Measurements from ENCODE around the gene ACSM2A.
"Not testable (repeated sequence)": the region's sequence is repeated elsewhere in the genome, so short reads cannot be mapped to it uniquely, and the experiment has no call there.

Gene ACSM2A

GRCh38 chr16:20453633-20454032, 2.3 kb downstream of the ACSM2A start:
- DNase-seq (ENCODE audit: low read depth): not testable (repeated sequence)

GRCh38 chr16:20459227-20459626, 7.9 kb downstream of the ACSM2A start:
- DNase-seq (ENCODE audit: low read depth): not testable (repeated sequence)

GRCh38 chr16:20460313-20460712, 9.0 kb downstream of the ACSM2A start:
- not testable (repeated sequence) for DNase-seq (ENCODE audit: low read depth)

- not testable (repeated sequence) for DNase-seq (ENCODE audit: low read depth)
Observed at GRCh38 chr16:20468954-20469353, 17.6 kb downstream of the ACSM2A start.

- not testable (repeated sequence) for DNase-seq (ENCODE audit: low read depth)
Observed at GRCh38 chr16:20469930-20470329, 18.6 kb downstream of the ACSM2A start.

- not testable (repeated sequence) for DNase-seq (ENCODE audit: low read depth)
Observed at GRCh38 chr16:20470732-20471131, 19.4 kb downstream of the ACSM2A start.

GRCh38 chr16:20477188-20477744, 25.9 kb downstream of the ACSM2A start:
- not testable (repeated sequence) for DNase-seq (ENCODE audit: low read depth)

- DNase-seq (ENCODE audit: low read depth): not testable (repeated sequence)
Observed at GRCh38 chr16:20483989-20484388, 32.7 kb downstream of the ACSM2A start.

- no peak for DNase-seq (ENCODE audit: low read depth)
Observed at GRCh38 chr16:20484726-20485125, 33.4 kb downstream of the ACSM2A start.

GRCh38 chr16:20485408-20485807, 34.1 kb downstream of the ACSM2A start:
- no peak for DNase-seq (ENCODE audit: low read depth)

- not testable (repeated sequence) for DNase-seq (ENCODE audit: low read depth)
Observed at GRCh38 chr16:20490994-20491393, 39.7 kb downstream of the ACSM2A start.

- DNase-seq (ENCODE audit: low read depth): not testable (repeated sequence)
Observed at GRCh38 chr16:20491448-20491847, 40.1 kb downstream of the ACSM2A start.

- no peak for DNase-seq (ENCODE audit: low read depth)
Observed at GRCh38 chr16:20504418-20504817, 53.1 kb downstream of the ACSM2A start.

- no peak for DNase-seq (ENCODE audit: low read depth)
Observed at GRCh38 chr16:20507280-20507679, 56.0 kb downstream of the ACSM2A start.

GRCh38 chr16:20510323-20510722, 59.0 kb downstream of the ACSM2A start:
- no peak for DNase-seq (ENCODE audit: low read depth)

GRCh38 chr16:20515688-20516090, 64.4 kb downstream of the ACSM2A start:
- DNase-seq (ENCODE audit: low read depth): no peak

- no peak for DNase-seq (ENCODE audit: low read depth)
Observed at GRCh38 chr16:20517149-20517548, 65.8 kb downstream of the ACSM2A start.

- no peak for DNase-seq (ENCODE audit: low read depth)
Observed at GRCh38 chr16:20519231-20519630, 67.9 kb downstream of the ACSM2A start.

- DNase-seq (ENCODE audit: low read depth): no peak
Observed at GRCh38 chr16:20520103-20520502, 68.8 kb downstream of the ACSM2A start.

- DNase-seq (ENCODE audit: low read depth): not testable (repeated sequence)
Observed at GRCh38 chr16:20531795-20532194, 80.5 kb downstream of the ACSM2A start.

- DNase-seq (ENCODE audit: low read depth): not testable (repeated sequence)
Observed at GRCh38 chr16:20532284-20532792, 81.0 kb downstream of the ACSM2A start.

GRCh38 chr16:20536669-20537068, 85.3 kb downstream of the ACSM2A start:
- DNase-seq (ENCODE audit: low read depth): not testable (repeated sequence)
